Measurements from ENCODE around the gene STK11IP. TPM values are rescaled to one million over a fixed set of nuclear protein-coding genes. Genes with fewer than 3 reads are reported as not detected.

Gene STK11IP
- total RNA-seq, 1 experiment from 2014 or later = 39.9 TPM

GRCh38 chr2:219618733-219619122, 21.1 kb downstream of the STK11IP start:
- Mint-ChIP-seq H3K4me3 (no peak overlapping the region), H3K27ac (no peak overlapping the region), H3K9me3 (no peaks in the 10 kb centered on the region), H3K36me3 (peaks cover 4% of the 10 kb centered on the region; the same call in 1 of the 2 replicates), H3K27me3 (ENCODE audit: low read depth) (peaks cover 2% of the 10 kb centered on the region), H3K4me1 (no peaks in the 10 kb centered on the region)
- CTCF ChIA-PET = interaction anchor here (0.6 to 5.1 kb wide), 30 partner anchors 11 to 124 kb away, joined by 3 to 63 read pairs (median 5); partner anchors contain the start of genes CHPF, OBSL1, STK11IP and TMEM198
- no peak for DNase-seq (ENCODE audit: low spot score)
- TF ChIP-seq, protein P1, sequence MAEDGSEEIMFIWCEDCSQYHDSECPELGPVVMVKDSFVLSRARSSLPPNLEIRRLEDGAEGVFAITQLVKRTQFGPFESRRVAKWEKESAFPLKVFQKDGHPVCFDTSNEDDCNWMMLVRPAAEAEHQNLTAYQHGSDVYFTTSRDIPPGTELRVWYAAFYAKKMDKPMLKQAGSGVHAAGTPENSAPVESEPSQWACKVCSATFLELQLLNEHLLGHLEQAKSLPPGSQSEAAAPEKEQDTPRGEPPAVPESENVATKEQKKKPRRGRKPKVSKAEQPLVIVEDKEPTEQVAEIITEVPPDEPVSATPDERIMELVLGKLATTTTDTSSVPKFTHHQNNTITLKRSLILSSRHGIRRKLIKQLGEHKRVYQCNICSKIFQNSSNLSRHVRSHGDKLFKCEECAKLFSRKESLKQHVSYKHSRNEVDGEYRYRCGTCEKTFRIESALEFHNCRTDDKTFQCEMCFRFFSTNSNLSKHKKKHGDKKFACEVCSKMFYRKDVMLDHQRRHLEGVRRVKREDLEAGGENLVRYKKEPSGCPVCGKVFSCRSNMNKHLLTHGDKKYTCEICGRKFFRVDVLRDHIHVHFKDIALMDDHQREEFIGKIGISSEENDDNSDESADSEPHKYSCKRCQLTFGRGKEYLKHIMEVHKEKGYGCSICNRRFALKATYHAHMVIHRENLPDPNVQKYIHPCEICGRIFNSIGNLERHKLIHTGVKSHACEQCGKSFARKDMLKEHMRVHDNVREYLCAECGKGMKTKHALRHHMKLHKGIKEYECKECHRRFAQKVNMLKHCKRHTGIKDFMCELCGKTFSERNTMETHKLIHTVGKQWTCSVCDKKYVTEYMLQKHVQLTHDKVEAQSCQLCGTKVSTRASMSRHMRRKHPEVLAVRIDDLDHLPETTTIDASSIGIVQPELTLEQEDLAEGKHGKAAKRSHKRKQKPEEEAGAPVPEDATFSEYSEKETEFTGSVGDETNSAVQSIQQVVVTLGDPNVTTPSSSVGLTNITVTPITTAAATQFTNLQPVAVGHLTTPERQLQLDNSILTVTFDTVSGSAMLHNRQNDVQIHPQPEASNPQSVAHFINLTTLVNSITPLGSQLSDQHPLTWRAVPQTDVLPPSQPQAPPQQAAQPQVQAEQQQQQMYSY (CRISPR knock-in tag; IDR thresholded peaks at IDR 0.05) = no peak
- TF ChIP-seq CREM (CRISPR knock-in tag; IDR thresholded peaks at IDR 0.05) (no peak), GABPB1 (CRISPR knock-in tag; IDR thresholded peaks at IDR 0.05) (no peak), PREB (CRISPR knock-in tag; IDR thresholded peaks at IDR 0.05; ENCODE audit: borderline replicate concordance) (no peak), HMGA2 (CRISPR knock-in tag; IDR thresholded peaks at IDR 0.05) (no peak), TP53 (CRISPR knock-in tag; IDR thresholded peaks at IDR 0.05) (no peak), JUN (CRISPR knock-in tag; IDR thresholded peaks at IDR 0.05) (no peak), GTF2I (CRISPR knock-in tag; conservative IDR thresholded peaks at IDR 0.05) (no peak), NR3C1 (CRISPR knock-in tag; conservative IDR thresholded peaks at IDR 0.05; ENCODE audit: low read depth) (no peak), ZNF263 (CRISPR knock-in tag; IDR thresholded peaks at IDR 0.05; ENCODE audit: low read depth) (no peak), ZNF138 (CRISPR knock-in tag; conservative IDR thresholded peaks at IDR 0.05) (no peak), GRHL2 (CRISPR knock-in tag; IDR thresholded peaks at IDR 0.05; ENCODE audit: insufficient replicate concordance, severe bottlenecking) (no peak), FOXJ3 (CRISPR knock-in tag; IDR thresholded peaks at IDR 0.05; ENCODE audit: borderline replicate concordance) (no peak), ARID4B (CRISPR knock-in tag; IDR thresholded peaks at IDR 0.05; ENCODE audit: borderline replicate concordance) (no peak), ZNF396 (CRISPR knock-in tag; IDR thresholded peaks at IDR 0.05; ENCODE audit: borderline replicate concordance) (no peak)
- TF ChIP-seq, protein P2, sequence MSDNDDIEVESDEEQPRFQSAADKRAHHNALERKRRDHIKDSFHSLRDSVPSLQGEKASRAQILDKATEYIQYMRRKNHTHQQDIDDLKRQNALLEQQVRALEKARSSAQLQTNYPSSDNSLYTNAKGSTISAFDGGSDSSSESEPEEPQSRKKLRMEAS (CRISPR knock-in tag; IDR thresholded peaks at IDR 0.05) = no peak
- TF ChIP-seq, protein P3, sequence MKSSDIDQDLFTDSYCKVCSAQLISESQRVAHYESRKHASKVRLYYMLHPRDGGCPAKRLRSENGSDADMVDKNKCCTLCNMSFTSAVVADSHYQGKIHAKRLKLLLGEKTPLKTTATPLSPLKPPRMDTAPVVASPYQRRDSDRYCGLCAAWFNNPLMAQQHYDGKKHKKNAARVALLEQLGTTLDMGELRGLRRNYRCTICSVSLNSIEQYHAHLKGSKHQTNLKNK (CRISPR knock-in tag; IDR thresholded peaks at IDR 0.05) = no peak
- TF ChIP-seq, protein P4, sequence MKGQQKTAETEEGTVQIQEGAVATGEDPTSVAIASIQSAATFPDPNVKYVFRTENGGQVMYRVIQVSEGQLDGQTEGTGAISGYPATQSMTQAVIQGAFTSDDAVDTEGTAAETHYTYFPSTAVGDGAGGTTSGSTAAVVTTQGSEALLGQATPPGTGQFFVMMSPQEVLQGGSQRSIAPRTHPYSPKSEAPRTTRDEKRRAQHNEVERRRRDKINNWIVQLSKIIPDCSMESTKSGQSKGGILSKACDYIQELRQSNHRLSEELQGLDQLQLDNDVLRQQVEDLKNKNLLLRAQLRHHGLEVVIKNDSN (CRISPR knock-in tag; IDR thresholded peaks at IDR 0.05) = no peak
- TF ChIP-seq, protein P5, sequence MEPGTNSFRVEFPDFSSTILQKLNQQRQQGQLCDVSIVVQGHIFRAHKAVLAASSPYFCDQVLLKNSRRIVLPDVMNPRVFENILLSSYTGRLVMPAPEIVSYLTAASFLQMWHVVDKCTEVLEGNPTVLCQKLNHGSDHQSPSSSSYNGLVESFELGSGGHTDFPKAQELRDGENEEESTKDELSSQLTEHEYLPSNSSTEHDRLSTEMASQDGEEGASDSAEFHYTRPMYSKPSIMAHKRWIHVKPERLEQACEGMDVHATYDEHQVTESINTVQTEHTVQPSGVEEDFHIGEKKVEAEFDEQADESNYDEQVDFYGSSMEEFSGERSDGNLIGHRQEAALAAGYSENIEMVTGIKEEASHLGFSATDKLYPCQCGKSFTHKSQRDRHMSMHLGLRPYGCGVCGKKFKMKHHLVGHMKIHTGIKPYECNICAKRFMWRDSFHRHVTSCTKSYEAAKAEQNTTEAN (CRISPR knock-in tag; IDR thresholded peaks at IDR 0.05) = no peak
- no peak for ATAC-seq
- POLR2A ChIA-PET = interaction anchor here (1.0 kb wide), 1 partner anchor 24 kb away, joined by 3 read pairs; no protein-coding TSS in a partner anchor
